H1 (cell line): Measurements from ENCODE around the gene RELN. TPM values are rescaled to one million over a fixed set of nuclear protein-coding genes. Genes with fewer than 3 reads are reported as not detected.

ENCODE experiments used
- CREB1 ChIP-seq: IDR thresholded peaks from 2 replicates; pipeline ENCODE4 v1.6.1; 2012; ENCODE audit warnings: inconsistent platforms
- GTF2F1 ChIP-seq: IDR thresholded peaks from 2 replicates; pipeline ENCODE4 v1.6.1; 2012; ENCODE audit warnings: low read depth, low read length, improper control_type of control experiment, borderline replicate concordance
- HDAC2 ChIP-seq, 2 experiments: fragments of 300-600 bp in 1 of 2; sonication (generic) in 1 of 2; IDR thresholded peaks; 2 replicates each; pipeline ENCODE4 v1.6.1; 2011 to 2012; ENCODE audit warnings: low read depth in 2 of 2, low read length in 2 of 2, mild to moderate bottlenecking in 2 of 2, moderate library complexity in 2 of 2, borderline replicate concordance in 1 of 2, inconsistent platforms in 1 of 2
- JUND ChIP-seq: IDR thresholded peaks from 2 replicates; pipeline ENCODE4 v1.6.1; 2011; ENCODE audit warnings: mild to moderate bottlenecking, improper control_type of control experiment, low read length
- SIX5 ChIP-seq: IDR thresholded peaks from 2 replicates; pipeline ENCODE4 v1.6.1; 2011; ENCODE audit warnings: mild to moderate bottlenecking, low read depth, low read length
- TEAD4 ChIP-seq: IDR thresholded peaks from 2 replicates; pipeline ENCODE4 v1.6.1; 2012; ENCODE audit warnings: low read depth, low read length, inconsistent platforms, mixed read lengths
- polyA plus RNA-seq, 7 experiments: library from polyadenylated mRNA; depleted of rRNA in 3 of 7; stranded (reverse) in 5 of 7; unstranded in 2 of 7; fragments of >200 nt in 5 of 7; fragments of 200-250 nt in 2 of 7; gene quantifications; 1 replicate in 5 of 7; 2 replicates in 1 of 7; 4 replicates in 1 of 7; pipeline versions ENCODE4 v1.2.1 to v1.2.3, GENCODE V29; 2011 to 2013; ENCODE audit warnings: missing spikeins in 2 of 7, mixed read lengths in 2 of 7
- total RNA-seq: library from RNA; stranded (reverse); fragmentation: NEBNext Ultra II Directional; extraction: Animal tissue kit (Norgen Biotek cat#: 25700); gene quantifications from 2 replicates; pipeline ENCODE4 v1.2.1, GENCODE V29; 2021
- TF ChIP-seq, protein P1 (sequence below): IDR thresholded peaks from 2 replicates; pipeline ENCODE4 v1.6.1; 2012; ENCODE audit warnings: low read length, inconsistent platforms

RELN gene
- total and polyA plus RNA-seq, 2 of the 8 experiments (the other 6 are each of a cell fraction or from before 2014, with no cell fraction given): 0.03 to 0.07 TPM

DNA sequence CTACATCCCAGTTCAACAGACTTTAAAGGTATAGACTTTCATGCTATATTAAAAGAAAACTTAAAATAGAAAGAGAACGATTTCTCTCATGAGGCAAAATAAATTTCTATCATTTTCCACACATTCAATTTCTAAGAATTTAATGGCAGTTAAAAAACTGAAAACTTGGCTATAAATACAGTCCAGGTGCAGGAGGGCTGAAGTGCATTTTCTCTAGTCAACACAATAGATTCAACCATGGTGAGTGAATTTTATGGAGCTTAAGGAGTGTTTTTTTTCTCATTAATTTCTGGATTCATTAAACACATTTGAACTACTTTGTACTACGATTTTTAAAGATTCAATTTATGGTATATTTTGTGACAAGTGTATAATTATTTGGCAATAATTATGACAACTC is 302.7 kb downstream of the RELN start (continued):
- TF ChIP-seq, protein P1, sequence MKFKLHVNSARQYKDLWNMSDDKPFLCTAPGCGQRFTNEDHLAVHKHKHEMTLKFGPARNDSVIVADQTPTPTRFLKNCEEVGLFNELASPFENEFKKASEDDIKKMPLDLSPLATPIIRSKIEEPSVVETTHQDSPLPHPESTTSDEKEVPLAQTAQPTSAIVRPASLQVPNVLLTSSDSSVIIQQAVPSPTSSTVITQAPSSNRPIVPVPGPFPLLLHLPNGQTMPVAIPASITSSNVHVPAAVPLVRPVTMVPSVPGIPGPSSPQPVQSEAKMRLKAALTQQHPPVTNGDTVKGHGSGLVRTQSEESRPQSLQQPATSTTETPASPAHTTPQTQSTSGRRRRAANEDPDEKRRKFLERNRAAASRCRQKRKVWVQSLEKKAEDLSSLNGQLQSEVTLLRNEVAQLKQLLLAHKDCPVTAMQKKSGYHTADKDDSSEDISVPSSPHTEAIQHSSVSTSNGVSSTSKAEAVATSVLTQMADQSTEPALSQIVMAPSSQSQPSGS: no peak
- TF ChIP-seq TEAD4 (no peak), SIX5 (no peak), JUND (no peak), GTF2F1 (no peak), HDAC2 (IDR thresholded peaks at IDR 0.05; ENCODE audit: borderline replicate concordance in 1 of 2, low read depth in 2 of 2, low read length in 2 of 2) (no peak), CREB1 (no peak)
